Testis (tissue), 3 donors: ENCODE measurements around the gene ADCY9. TPM values are rescaled to one million over a fixed set of nuclear protein-coding genes. Genes with fewer than 3 reads are reported as not detected.
A peak's percentile ranks its signal among the peaks of the same experiment; 100 is the strongest.

Source experiments
- DNase-seq: peaks from one replicate; pipeline ENCODE4 v3.0.0-alpha.2; 2019
- H3K27ac ChIP-seq, 2 donors: fragments of 200-600 bp; sonication (generic); one replicate each; pipeline ENCODE4 v1.5.1; 2019
- H3K27me3 ChIP-seq: fragments of 200-600 bp; sonication (generic); one replicate; pipeline ENCODE4 v1.5.1; 2019
- H3K36me3 ChIP-seq: fragments of 200-600 bp; sonication (generic); one replicate; pipeline ENCODE4 v1.5.1; 2017; ENCODE audit warnings: low read depth; ENCODE audit errors: missing control alignments
- H3K4me1 ChIP-seq: fragments of 200-600 bp; sonication (generic); one replicate; pipeline ENCODE4 v1.5.1; 2019
- H3K4me3 ChIP-seq, 2 donors: fragments of 200-600 bp; sonication (generic); one replicate each; pipeline ENCODE4 v1.5.1; 2017 to 2019
- H3K9me3 ChIP-seq: fragments of 200-600 bp; sonication (generic); one replicate; pipeline ENCODE4 v1.5.1; 2017
- CTCF ChIP-seq, 3 experiments: fragments of 450-650 bp in 2 of 3; fragments of 200-600 bp in 1 of 3; sonication (generic) in 1 of 3; IDR thresholded peaks; one replicate each; pipeline ENCODE4 v1.5.1; 2016 to 2019; ENCODE audit warnings: antibody characterized with exemption in 3 of 3, mild to moderate bottlenecking in 2 of 3, moderate library complexity in 1 of 3
- POLR2A ChIP-seq: fragments of 450-650 bp; IDR thresholded peaks from one replicate; pipeline ENCODE4 v1.6.1; 2017; ENCODE audit warnings: antibody characterized with exemption, mild to moderate bottlenecking, moderate library complexity
- WGBS, 2 donors: methylation state at CpG; one replicate each; pipeline ENCODE4 v1.1.5; 2018; 5-methylcytosine and 5-hydroxymethylcytosine counted together
- intact Hi-C: fragments of 100-400 bp; cut with DNase I; formaldehyde crosslinking; loops from one replicate; pipeline ENCODE4 v1.15.1; 2023; ENCODE audit warnings: low total_unique reads
- polyA plus RNA-seq: library from polyadenylated mRNA; stranded (reverse); fragments of 350-450 nt; fragmentation: Illumina TruSeq; extraction: RNeasy Lipid Tissue Mini Kit (QIAGEN cat#74804); gene quantifications from one replicate; pipeline ENCODE4 v1.2.3, GENCODE V29; 2014; ENCODE audit warnings: low read depth, low replicate concordance; ENCODE audit not compliant: insufficient read depth
- total RNA-seq, 2 donors: library from RNA; depleted of rRNA; stranded (reverse); fragments of >200 nt; gene quantifications; one replicate each; pipeline ENCODE4 v1.2.3, GENCODE V29; 2016

ADCY9 gene
- total and polyA plus RNA-seq, 3 donors from 2014 or later: 19.0 to 77.2 (median 52.8) TPM

- DNase-seq: peak; percentile 10
- 93 to 96% methylated on average over 17 of the region's 17 CpGs for WGBS, 2 donors
- H3K27ac ChIP-seq: no peak overlapping the region
These were observed 58.8 kb downstream of the ADCY9 start for GRCh38 chr16:4057439-4057877.

GRCh38 chr16:4056161-4057105 lies 59.8 kb downstream of the ADCY9 start:
- no peaks in the 10 kb centered on the region for H3K9me3 ChIP-seq
- WGBS, 2 donors: 86 to 87% methylated on average over 15 to 16 of the region's 16 CpGs
- TF ChIP-seq CTCF (IDR thresholded peaks at IDR 0.05): no peak
- TF ChIP-seq POLR2A: no peak
- intact Hi-C loops: no loop called here
- no peak overlapping the region for H3K27ac ChIP-seq
- no peaks in the 10 kb centered on the region for H3K27me3 ChIP-seq
- H3K4me3 ChIP-seq: no peak overlapping the region
- H3K36me3 ChIP-seq: no peaks in the 10 kb centered on the region
- H3K4me1 ChIP-seq: peaks cover 48% of the 10 kb centered on the region
- peak; percentile 13 for DNase-seq

More at GRCh38 chr16:4057439-4057877, 58.8 kb downstream of the ADCY9 start:
- no peak overlapping the region for H3K4me3 ChIP-seq
- intact Hi-C loops: no loop called here
- peaks cover 38% of the 10 kb centered on the region for H3K4me1 ChIP-seq
- H3K9me3 ChIP-seq: no peaks in the 10 kb centered on the region
- TF ChIP-seq POLR2A (no peak), CTCF (IDR thresholded peaks at IDR 0.05) (no peak)
- no peaks in the 10 kb centered on the region for H3K27me3 ChIP-seq
- no peaks in the 10 kb centered on the region for H3K36me3 ChIP-seq

- Histone ChIP-seq H3K4me3 (no peak overlapping the region), H3K36me3 (no peaks in the 10 kb centered on the region), H3K27ac (peak overlapping the region in 1 of 2 donors; percentile 56), H3K9me3 (no peaks in the 10 kb centered on the region), H3K4me1 (peaks cover 48% of the 10 kb centered on the region), H3K27me3 (no peaks in the 10 kb centered on the region)
- DNase-seq: peak; percentile 56
- TF ChIP-seq CTCF (IDR thresholded peaks at IDR 0.05): no peak
- TF ChIP-seq POLR2A: no peak
- whole genome bisulfite sequencing, 2 donors: 68 to 86% methylated on average over 15 of the region's 15 CpGs
- intact Hi-C loops: no loop called here
These were observed 60.5 kb downstream of the ADCY9 start for GRCh38 chr16:4055748-4056147.

- no peaks in the 10 kb centered on the region for H3K27me3 ChIP-seq
- DNase-seq: peak; percentile 96
- TF ChIP-seq CTCF (IDR thresholded peaks at IDR 0.05): no peak
- no peak for TF ChIP-seq POLR2A
- H3K4me1 ChIP-seq: peaks cover 48% of the 10 kb centered on the region
- no peak overlapping the region for H3K4me3 ChIP-seq
- intact Hi-C loops: no loop called here
- H3K27ac ChIP-seq: peak overlapping the region; percentile 76 to 77
- H3K9me3 ChIP-seq: no peaks in the 10 kb centered on the region
- H3K36me3 ChIP-seq: no peaks in the 10 kb centered on the region
- WGBS, 2 donors: 56 to 57% methylated on average over 18 of the region's 18 CpGs
These were observed 62.9 kb downstream of the ADCY9 start for GRCh38 chr16:4053301-4053845.
